ENCODE results near the gene RHOA.

- no peak for TF ChIP-seq CTCF (IDR thresholded peaks at IDR 0.05)
- no peak for TF ChIP-seq EP300 (IDR thresholded peaks at IDR 0.05)
- no peak for TF ChIP-seq MAFK (IDR thresholded peaks at IDR 0.05; ENCODE audit: partially characterized antibody)
- no peak for TF ChIP-seq RAD21 (conservative IDR thresholded peaks at IDR 0.05 in 1 of 2, IDR thresholded peaks at IDR 0.05 in 1 of 2)
- no peak for TF ChIP-seq SREBF2 (IDR thresholded peaks at IDR 0.05)
- TF ChIP-seq RCOR1 (IDR thresholded peaks at IDR 0.05; ENCODE audit: low read depth, low read length) = no peak
- TF ChIP-seq POLR2A (IDR thresholded peaks at IDR 0.05; ENCODE audit: low read length) = no peak
- TF ChIP-seq MAZ (IDR thresholded peaks at IDR 0.05; ENCODE audit: borderline replicate concordance, low read depth, low read length) = no peak
- no peak for TF ChIP-seq KDM1A (IDR thresholded peaks at IDR 0.05; ENCODE audit: low read depth)
- TF ChIP-seq PBX3 (IDR thresholded peaks at IDR 0.05) = no peak
- no peak for TF ChIP-seq CBX2 (IDR thresholded peaks at IDR 0.05; ENCODE audit: borderline replicate concordance, low read depth)
These were observed 3.0 kb upstream of the RHOA start for GRCh38 chr3:49414753-49415152.
